ENCODE data around the gene COA4. TPM values are rescaled to one million over a fixed set of nuclear protein-coding genes. Genes with fewer than 3 reads are reported as not detected.

Gene COA4
- total and polyA plus RNA-seq, 2 donors (not counting 1 experiment from before 2014, with no cell fraction given) = 59.6 to 60.8 TPM

GRCh38 chr11:73894725-73895335 is 18.2 kb upstream of the COA4 start:
- Histone ChIP-seq H4K20me1 (ENCODE audit: control insufficient read depth, insufficient read depth, low read length, poor library complexity, severe bottlenecking) (no peaks in the 10 kb centered on the region), H3K4me1 (ENCODE audit: control insufficient read depth in 2 of 2, insufficient read depth in 2 of 2, low read length in 2 of 2) (no peaks in the 10 kb centered on the region), H3K4me3 (ENCODE audit: control extremely low read depth in 1 of 5, extremely low read depth in 1 of 5, insufficient read depth in 1 of 5, low read depth in 2 of 5, low read length in 4 of 5) (no peak overlapping the region), H3K27ac (ENCODE audit: low read length in 2 of 2) (no peak overlapping the region), H2AFZ (ENCODE audit: insufficient read depth, low read depth, low read length, poor library complexity, severe bottlenecking) (no peak overlapping the region), H3K9ac (ENCODE audit: low read length) (no peak overlapping the region), H3K36me3 (replicated peaks in 1 of 2; ENCODE audit: control extremely low read depth in 1 of 2, control insufficient read depth in 1 of 2, extremely low read depth in 1 of 2, insufficient read depth in 2 of 2, low read length in 1 of 2) (peaks cover 3 to 35% of the 10 kb centered on the region in 2 experiments), H3K79me2 (ENCODE audit: control insufficient read depth, insufficient read depth, low read length) (no peaks in the 10 kb centered on the region), H3K27me3 (replicated peaks in 1 of 4; ENCODE audit: control extremely low read depth in 1 of 4, control insufficient read depth in 3 of 4, insufficient read depth in 4 of 4, low read length in 3 of 4) (no peaks in the 10 kb centered on the region), H3K9me3 (ENCODE audit: control extremely low read depth in 1 of 3, control insufficient read depth in 2 of 3, insufficient read depth in 1 of 3, low read length in 2 of 3) (no peaks in the 10 kb centered on the region), H3K4me2 (replicated peaks; ENCODE audit: low read depth, low read length, poor library complexity, severe bottlenecking) (no peak overlapping the region)
- intact Hi-C loops (cut with micrococcal nuclease) = no loop called here
- TF ChIP-seq CTCF (IDR thresholded peaks at IDR 0.05) = no peak
- no peak for TF ChIP-seq EZH2 (IDR thresholded peaks at IDR 0.05; ENCODE audit: borderline replicate concordance, insufficient read depth, low read depth, low read length, poor library complexity, severe bottlenecking)
- Mint-ChIP-seq H3K4me1 (no peaks in the 10 kb centered on the region), H3K27ac (no peak overlapping the region), H3K9me3 (ENCODE audit: insufficient read depth) (no peaks in the 10 kb centered on the region), H3K4me3 (no peak overlapping the region), H3K27me3 (no peaks in the 10 kb centered on the region)
- no peak for ATAC-seq (ENCODE audit: low read depth)
- ChIA-PET CTCF (interaction anchor here (0.9 kb wide), 1 partner anchor 10 kb away, joined by 3 read pairs; no protein-coding TSS in a partner anchor), POLR2A (no interaction called here)
- DNase-seq = no peak
- 96% methylated on average over 5 of the region's 5 CpGs for WGBS (ENCODE audit: insufficient coverage)

GRCh38 chr11:73893041-73893440 is 16.4 kb upstream of the COA4 start:
- ChIA-PET POLR2A (no interaction called here), CTCF (no interaction called here)
- ATAC-seq (ENCODE audit: low read depth) = no peak
- Histone ChIP-seq H3K4me1 (ENCODE audit: control insufficient read depth in 2 of 2, insufficient read depth in 2 of 2, low read length in 2 of 2) (no peaks in the 10 kb centered on the region), H3K27ac (ENCODE audit: low read length in 2 of 2) (no peak overlapping the region), H3K9me3 (ENCODE audit: control extremely low read depth in 1 of 3, control insufficient read depth in 2 of 3, insufficient read depth in 1 of 3, low read length in 2 of 3) (no peaks in the 10 kb centered on the region), H3K27me3 (replicated peaks in 1 of 4; ENCODE audit: control extremely low read depth in 1 of 4, control insufficient read depth in 3 of 4, insufficient read depth in 4 of 4, low read length in 3 of 4) (no peaks in the 10 kb centered on the region), H2AFZ (ENCODE audit: insufficient read depth, low read depth, low read length, poor library complexity, severe bottlenecking) (no peak overlapping the region), H3K36me3 (replicated peaks in 1 of 2; ENCODE audit: control extremely low read depth in 1 of 2, control insufficient read depth in 1 of 2, extremely low read depth in 1 of 2, insufficient read depth in 2 of 2, low read length in 1 of 2) (peaks cover 8 to 43% of the 10 kb centered on the region in 2 experiments), H3K79me2 (ENCODE audit: control insufficient read depth, insufficient read depth, low read length) (no peaks in the 10 kb centered on the region), H3K4me3 (ENCODE audit: control extremely low read depth in 1 of 5, extremely low read depth in 1 of 5, insufficient read depth in 1 of 5, low read depth in 2 of 5, low read length in 4 of 5) (no peak overlapping the region), H3K4me2 (replicated peaks; ENCODE audit: low read depth, low read length, poor library complexity, severe bottlenecking) (no peak overlapping the region), H4K20me1 (ENCODE audit: control insufficient read depth, insufficient read depth, low read length, poor library complexity, severe bottlenecking) (no peaks in the 10 kb centered on the region), H3K9ac (ENCODE audit: low read length) (no peak overlapping the region)
- H3K4me3 Mint-ChIP-seq = no peak overlapping the region
- H3K27me3 Mint-ChIP-seq = no peaks in the 10 kb centered on the region
- intact Hi-C loops (cut with micrococcal nuclease) = no loop called here
- H3K27ac Mint-ChIP-seq = no peak overlapping the region
- TF ChIP-seq CTCF (IDR thresholded peaks at IDR 0.05) (no peak), EZH2 (IDR thresholded peaks at IDR 0.05; ENCODE audit: borderline replicate concordance, insufficient read depth, low read depth, low read length, poor library complexity, severe bottlenecking) (no peak)
- H3K9me3 Mint-ChIP-seq (ENCODE audit: insufficient read depth) = no peaks in the 10 kb centered on the region
- no peaks in the 10 kb centered on the region for H3K4me1 Mint-ChIP-seq
- no peak for DNase-seq
- 100% methylated on average over 1 of the region's 3 CpGs for WGBS (ENCODE audit: insufficient coverage)
